Measurements from ENCODE around the gene SPEF1. TPM values are rescaled to one million over a fixed set of nuclear protein-coding genes. Genes with fewer than 3 reads are reported as not detected.

SPEF1 gene
- total and polyA plus RNA-seq, 2 of the 13 experiments (the other 11 are each of a cell fraction or from before 2014, with no cell fraction given): 0.11 to 0.27 TPM

GRCh38 chr20:3732327-3733118 lies 48.7 kb downstream of the SPEF1 start, which contains the start of gene HSPA12B:
HSPA12B (plus strand) TSS chr20:3732685; CDS start chr20:3738675, 5,990 bp downstream.
- intact Hi-C loops (cut with micrococcal nuclease; ENCODE audit: unreplicated experiment) (no loop called here), in situ Hi-C loops (cut with HindIII; ENCODE audit: extremely low pct_ligation_motif_present, low pct_unique_long_range_greater_than_20kb) (no loop called here)
- BruUV-seq (replicated peaks): no TSS peak
- Histone ChIP-seq H2AFZ (ENCODE audit: low read length) (no peak within 1 kb of the TSS), H3K27ac (ENCODE audit: extremely low read length, insufficient read depth, low read length) (no peak within 1 kb of the TSS), H4K20me1 (ENCODE audit: insufficient read depth, low read length) (no peaks in the 10 kb centered on the region; the same call in 1 of the 2 replicates), H3K36me3 (replicated peaks in 1 of 2; ENCODE audit: control insufficient read depth in 1 of 2, insufficient read depth in 2 of 2, low read length in 2 of 2) (no peaks in the 10 kb centered on the region), H3K4me2 (ENCODE audit: low read depth, low read length) (no peak within 1 kb of the TSS), H3K9me3 (ENCODE audit: low read length) (no peaks in the 10 kb centered on the region), H3K79me2 (ENCODE audit: insufficient read depth, low read length) (no peaks in the 10 kb centered on the region), H3K4me3 (replicated peaks in 1 of 3; ENCODE audit: insufficient read depth in 1 of 3, low read depth in 2 of 3, low read length in 3 of 3) (peak within 1 kb of the TSS in 1 of 3 experiments; percentile 34; a peak in 1 of 6 replicates), H3K27me3 (ENCODE audit: control insufficient read depth in 1 of 2, insufficient read depth in 2 of 2, low read length in 2 of 2) (peaks cover 22 to 60% of the 10 kb centered on the region in 2 experiments; a peak in 4 of 5 replicates), H3K4me1 (ENCODE audit: insufficient read depth, low read length) (peaks cover 10% of the 10 kb centered on the region), H3K9ac (ENCODE audit: insufficient read depth, low read depth, low read length) (no peak within 1 kb of the TSS)
- POLR2A ChIA-PET: no interaction called here
- CTCF ChIA-PET (ENCODE audit: low intra/inter-chr PET ratio, low total read pairs): no interaction called here
- TF ChIP-seq ZNF777 (CRISPR knock-in tag; IDR thresholded peaks at IDR 0.05): peak; percentile 86
- TF ChIP-seq IKZF5 (CRISPR knock-in tag; IDR thresholded peaks at IDR 0.05): no peak
- TF ChIP-seq ZBTB4 (CRISPR knock-in tag; IDR thresholded peaks at IDR 0.05; ENCODE audit: borderline replicate concordance): peak; percentile 7; the same call in 1 of the 2 replicates
- 0 out of 2 replicates have a peak, but pooled peaks have one; percentile 31 for TF ChIP-seq MTF2 (CRISPR knock-in tag; IDR thresholded peaks at IDR 0.05; ENCODE audit: borderline replicate concordance)
- TF ChIP-seq EZH2 (conservative IDR thresholded peaks at IDR 0.05; ENCODE audit: low read depth, low read length): peak; percentile 82
- 0 out of 2 replicates have a peak, but pooled peaks have one; percentile 18 for TF ChIP-seq ZNF292 (CRISPR knock-in tag; IDR thresholded peaks at IDR 0.05; ENCODE audit: borderline replicate concordance, low read depth)
- TF ChIP-seq MXD3 (CRISPR knock-in tag; IDR thresholded peaks at IDR 0.05): 0 out of 2 replicates have a peak, but pooled peaks have one; percentile 19
- no peak for TF ChIP-seq PAF1 (CRISPR knock-in tag; IDR thresholded peaks at IDR 0.05)
- TF ChIP-seq IKZF4 (CRISPR knock-in tag; IDR thresholded peaks at IDR 0.05; ENCODE audit: borderline replicate concordance, low read depth, not compliant biosample characterization): no peak
- TF ChIP-seq HNRNPK (IDR thresholded peaks at IDR 0.05; ENCODE audit: low read depth, low read length, poor library complexity, severe bottlenecking): peak; percentile 48
- TF ChIP-seq CREM (IDR thresholded peaks at IDR 0.05): no peak
- TF ChIP-seq CREM (CRISPR knock-in tag; IDR thresholded peaks at IDR 0.05): 0 out of 2 replicates have a peak, but pooled peaks have one; percentile 2
- TF ChIP-seq ZNF574 (CRISPR knock-in tag; IDR thresholded peaks at IDR 0.05): 0 out of 2 replicates have a peak, but pooled peaks have one; percentile 7
- FAIRE-seq (no peak), DNase-seq (ENCODE audit: low spot score) (no peak), ATAC-seq (no peak; the same call in 2 of the 3 replicates)
- 23% methylated on average over 45 of the region's 67 CpGs for WGBS (ENCODE audit: low lambda C conversion rate)
